IMR-90 (cell line): Measurements from ENCODE around the gene PRAMEF13.
"Not testable (repeated sequence)": the region's sequence is repeated elsewhere in the genome, so short reads cannot be mapped to it uniquely, and the experiment has no call there.

Experiments used
- BHLHE40 ChIP-seq: fragments of 150-350 bp; IDR thresholded peaks from 2 replicates; pipeline ENCODE4 v1.6.1; 2016; ENCODE audit warnings: mild to moderate bottlenecking, low read depth, low read length
- MAFK ChIP-seq: IDR thresholded peaks from 2 replicates; pipeline ENCODE4 v1.6.1; 2012; ENCODE audit warnings: low read depth, low read length, improper control_type of control experiment
- MXI1 ChIP-seq: IDR thresholded peaks from 2 replicates; pipeline ENCODE4 v1.6.1; 2012; ENCODE audit warnings: low read depth, mild to moderate bottlenecking, low read length, moderate library complexity, borderline replicate concordance
- POLR2A ChIP-seq: IDR thresholded peaks from 2 replicates; pipeline ENCODE4 v1.6.1; 2012; ENCODE audit warnings: mild to moderate bottlenecking, low read depth, low read length
- RAD21 ChIP-seq: IDR thresholded peaks from 2 replicates; pipeline ENCODE4 v1.6.1; 2012; ENCODE audit warnings: low read length, improper control_type of control experiment
- RCOR1 ChIP-seq: IDR thresholded peaks from 2 replicates; pipeline ENCODE4 v1.6.1; 2012; ENCODE audit warnings: mild to moderate bottlenecking, low read length, improper control_type of control experiment; ENCODE audit not compliant: insufficient replicate concordance
- RFX5 ChIP-seq: IDR thresholded peaks from 2 replicates; pipeline ENCODE4 v1.8.0; 2012; ENCODE audit warnings: low read depth, mild to moderate bottlenecking, low read length, moderate library complexity
- TF ChIP-seq, protein P1 (sequence below): conservative IDR thresholded peaks from 2 replicates; pipeline ENCODE4 v1.5.1; 2012; ENCODE audit warnings: mild to moderate bottlenecking, low read depth, low read length, improper control_type of control experiment

DNA sequence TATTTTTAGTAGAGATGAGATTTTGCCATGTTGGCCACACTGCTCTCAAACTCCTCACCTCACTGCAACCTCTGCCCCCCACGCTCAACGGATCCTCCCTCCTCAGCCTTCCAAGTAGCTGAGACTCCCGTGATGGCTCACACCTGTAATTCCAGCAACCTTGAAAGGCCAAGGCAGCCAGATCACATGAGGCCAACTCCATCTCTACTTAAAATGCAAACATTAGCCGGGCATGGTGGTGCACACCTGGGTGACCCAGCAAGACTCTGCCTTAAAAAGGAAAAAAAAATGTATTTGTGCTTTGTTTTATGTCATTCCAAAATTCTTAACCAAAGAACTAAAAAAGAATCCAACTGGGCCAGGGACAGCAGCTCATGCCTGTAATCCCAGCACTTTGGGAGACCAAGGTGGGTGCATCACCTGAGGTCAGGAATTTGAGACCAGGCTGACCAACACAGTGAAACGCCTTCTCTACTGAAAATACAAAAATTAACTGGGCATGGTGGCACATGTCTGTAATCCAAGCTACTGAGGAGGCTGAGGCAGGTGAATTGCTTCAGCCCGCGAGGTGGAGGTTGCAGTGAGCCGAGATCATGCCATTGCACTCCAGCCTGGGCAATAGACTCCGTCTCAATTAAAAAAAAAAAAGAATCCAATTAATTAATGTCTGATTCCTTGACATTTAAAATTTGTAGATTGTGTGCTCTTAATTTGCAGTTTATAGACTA, 42.5 kb upstream of the PRAMEF13 start:
- TF ChIP-seq, protein P1, sequence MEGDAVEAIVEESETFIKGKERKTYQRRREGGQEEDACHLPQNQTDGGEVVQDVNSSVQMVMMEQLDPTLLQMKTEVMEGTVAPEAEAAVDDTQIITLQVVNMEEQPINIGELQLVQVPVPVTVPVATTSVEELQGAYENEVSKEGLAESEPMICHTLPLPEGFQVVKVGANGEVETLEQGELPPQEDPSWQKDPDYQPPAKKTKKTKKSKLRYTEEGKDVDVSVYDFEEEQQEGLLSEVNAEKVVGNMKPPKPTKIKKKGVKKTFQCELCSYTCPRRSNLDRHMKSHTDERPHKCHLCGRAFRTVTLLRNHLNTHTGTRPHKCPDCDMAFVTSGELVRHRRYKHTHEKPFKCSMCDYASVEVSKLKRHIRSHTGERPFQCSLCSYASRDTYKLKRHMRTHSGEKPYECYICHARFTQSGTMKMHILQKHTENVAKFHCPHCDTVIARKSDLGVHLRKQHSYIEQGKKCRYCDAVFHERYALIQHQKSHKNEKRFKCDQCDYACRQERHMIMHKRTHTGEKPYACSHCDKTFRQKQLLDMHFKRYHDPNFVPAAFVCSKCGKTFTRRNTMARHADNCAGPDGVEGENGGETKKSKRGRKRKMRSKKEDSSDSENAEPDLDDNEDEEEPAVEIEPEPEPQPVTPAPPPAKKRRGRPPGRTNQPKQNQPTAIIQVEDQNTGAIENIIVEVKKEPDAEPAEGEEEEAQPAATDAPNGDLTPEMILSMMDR = not testable (repeated sequence)
- not testable (repeated sequence) for TF ChIP-seq BHLHE40, RAD21, MAFK, RFX5, POLR2A, MXI1, RCOR1
